ENCODE results near the gene CELA3B.

DNA sequence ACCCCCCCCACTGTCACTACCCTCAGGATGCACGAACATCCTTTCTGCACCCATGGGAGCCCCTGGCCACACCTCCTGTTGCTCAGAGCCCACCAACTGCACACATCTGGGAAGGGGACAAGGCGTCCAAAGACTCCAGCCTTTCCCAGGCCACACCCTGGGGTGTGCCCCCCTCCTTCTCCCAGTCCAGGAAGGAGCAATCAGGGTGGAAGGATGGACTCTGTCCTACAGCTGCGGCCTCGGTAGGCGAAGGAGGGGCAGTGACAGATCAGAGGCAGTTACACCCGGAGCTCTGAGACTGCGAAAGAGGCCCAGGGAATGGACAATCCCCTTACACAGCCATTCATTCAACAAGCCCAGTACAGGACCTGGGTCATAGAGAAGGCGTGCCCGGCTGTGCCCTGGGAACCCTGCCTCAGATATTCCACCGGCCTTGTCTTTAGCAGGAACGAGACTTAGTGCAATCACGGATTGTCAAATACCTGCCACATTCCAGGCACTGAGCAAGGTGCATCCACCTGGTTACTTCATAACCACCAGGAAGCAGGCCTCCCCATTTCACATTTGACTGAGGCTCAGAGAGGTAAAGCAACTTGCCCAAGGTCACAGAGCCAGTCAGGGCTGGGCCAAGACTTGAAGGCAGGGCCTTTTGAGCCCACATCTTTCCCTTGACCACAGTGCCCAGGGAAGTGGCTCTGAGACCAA lies 49.1 kb upstream of the CELA3B start:
- TF ChIP-seq, protein P1, sequence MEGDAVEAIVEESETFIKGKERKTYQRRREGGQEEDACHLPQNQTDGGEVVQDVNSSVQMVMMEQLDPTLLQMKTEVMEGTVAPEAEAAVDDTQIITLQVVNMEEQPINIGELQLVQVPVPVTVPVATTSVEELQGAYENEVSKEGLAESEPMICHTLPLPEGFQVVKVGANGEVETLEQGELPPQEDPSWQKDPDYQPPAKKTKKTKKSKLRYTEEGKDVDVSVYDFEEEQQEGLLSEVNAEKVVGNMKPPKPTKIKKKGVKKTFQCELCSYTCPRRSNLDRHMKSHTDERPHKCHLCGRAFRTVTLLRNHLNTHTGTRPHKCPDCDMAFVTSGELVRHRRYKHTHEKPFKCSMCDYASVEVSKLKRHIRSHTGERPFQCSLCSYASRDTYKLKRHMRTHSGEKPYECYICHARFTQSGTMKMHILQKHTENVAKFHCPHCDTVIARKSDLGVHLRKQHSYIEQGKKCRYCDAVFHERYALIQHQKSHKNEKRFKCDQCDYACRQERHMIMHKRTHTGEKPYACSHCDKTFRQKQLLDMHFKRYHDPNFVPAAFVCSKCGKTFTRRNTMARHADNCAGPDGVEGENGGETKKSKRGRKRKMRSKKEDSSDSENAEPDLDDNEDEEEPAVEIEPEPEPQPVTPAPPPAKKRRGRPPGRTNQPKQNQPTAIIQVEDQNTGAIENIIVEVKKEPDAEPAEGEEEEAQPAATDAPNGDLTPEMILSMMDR (IDR thresholded peaks at IDR 0.05), result no peak
- TF ChIP-seq POLR2A (IDR thresholded peaks at IDR 0.05) (no peak), POLR2AphosphoS5 (IDR thresholded peaks at IDR 0.05) (no peak)

All from prostate gland (tissue), 2 donors.